Amniotic epithelial cell (primary cell): ENCODE results near the gene ARHGEF25.
"Not testable (repeated sequence)": the region's sequence is repeated elsewhere in the genome, so short reads cannot be mapped to it uniquely, and the experiment has no call there.

Experiments used
- DNase-seq: peaks from one replicate; pipeline ENCODE4 v3.0.0-alpha.2; 2010; ENCODE audit warnings: low read depth

The ARHGEF25 gene

DNA sequence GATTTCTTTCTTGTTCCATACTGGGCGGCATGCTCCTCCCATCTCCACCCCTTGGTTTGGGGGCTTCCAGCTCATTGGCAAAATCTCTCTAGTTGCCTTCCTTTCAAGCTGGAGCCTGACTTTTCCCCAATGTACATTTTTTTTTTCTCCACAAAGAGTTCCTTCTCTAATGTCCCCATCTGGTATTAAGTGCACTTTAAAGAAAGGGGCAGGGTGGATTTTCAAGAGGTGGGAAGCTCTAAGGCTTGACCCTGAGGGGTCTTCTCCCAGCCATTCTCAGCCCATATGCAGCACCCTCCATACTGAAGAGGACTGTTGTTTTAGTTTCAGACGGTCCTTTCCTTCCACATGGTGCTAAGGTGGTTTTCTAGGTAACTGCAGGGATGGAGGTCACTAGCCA, 26.1 kb upstream of the ARHGEF25 start:
- DNase-seq = no peak

- DNase-seq = no peak
Measured at GRCh38 chr12:57586128-57586527, 25.1 kb upstream of the ARHGEF25 start.

GRCh38 chr12:57586832-57587429, 24.3 kb upstream of the ARHGEF25 start:
- DNase-seq = no peak

DNA sequence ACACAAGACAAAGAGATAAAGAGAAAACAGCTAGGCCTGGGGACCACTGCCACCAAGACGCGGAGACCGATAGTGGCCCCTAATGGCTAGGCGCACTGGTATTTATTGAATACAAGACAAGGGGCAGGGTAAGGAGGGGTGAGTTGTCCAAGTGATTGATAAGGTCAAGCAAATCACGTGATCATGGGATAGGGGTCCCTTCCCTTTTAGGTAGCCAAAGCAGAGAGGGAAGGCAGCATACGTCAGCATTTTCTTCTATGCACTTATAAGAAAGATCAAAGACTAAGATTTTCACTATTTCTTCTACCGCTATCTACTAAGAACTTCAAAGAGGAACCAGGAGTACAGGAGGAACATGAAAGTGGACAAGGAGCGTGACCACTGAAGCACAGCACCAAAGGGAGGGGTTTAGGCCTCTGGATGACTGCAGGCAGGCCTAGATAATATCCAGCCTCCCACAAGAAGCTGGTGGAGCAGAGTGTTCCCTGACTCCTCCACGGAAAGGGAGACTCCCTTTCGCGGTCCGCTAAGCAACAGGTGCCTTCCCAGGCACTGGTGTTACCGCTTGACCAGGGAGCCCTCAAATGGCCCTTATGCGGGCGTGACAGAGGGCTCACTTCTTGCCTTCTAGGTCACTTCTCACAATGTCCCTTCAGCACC, 22.2 kb upstream of the ARHGEF25 start:
- not testable (repeated sequence) for DNase-seq

DNA sequence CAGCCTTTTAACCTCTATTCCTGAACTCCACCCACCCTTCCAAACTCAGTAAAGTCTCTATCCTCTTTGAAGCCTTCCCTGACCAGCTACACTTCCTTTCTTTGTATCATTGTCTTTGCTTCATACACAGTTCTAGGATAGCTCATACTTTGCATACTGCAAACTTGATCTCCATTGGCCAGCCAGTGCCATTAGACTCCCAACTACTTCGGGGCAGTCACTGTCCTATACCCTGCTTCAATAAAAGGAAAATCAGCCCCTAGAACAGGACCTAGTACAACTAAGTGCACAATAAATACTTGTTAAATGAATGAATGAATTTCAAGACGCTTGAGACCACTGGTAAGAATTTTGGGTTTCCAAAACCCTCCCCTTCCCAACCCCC, 20.8 kb upstream of the ARHGEF25 start:
- DNase-seq = no peak

GRCh38 chr12:57590864-57591781, 20.1 kb upstream of the ARHGEF25 start, which contains the start of gene PIP4K2C:
Gene PIP4K2C (plus strand): TSS chr12:57591192. CDS start chr12:57591290, 98 bp downstream.
- DNase-seq = peak; percentile 37

- no peak for DNase-seq
Measured at GRCh38 chr12:57591782-57592325, 19.4 kb upstream of the ARHGEF25 start.

GRCh38 chr12:57592551-57593165, 18.6 kb upstream of the ARHGEF25 start:
- no peak for DNase-seq

DNA sequence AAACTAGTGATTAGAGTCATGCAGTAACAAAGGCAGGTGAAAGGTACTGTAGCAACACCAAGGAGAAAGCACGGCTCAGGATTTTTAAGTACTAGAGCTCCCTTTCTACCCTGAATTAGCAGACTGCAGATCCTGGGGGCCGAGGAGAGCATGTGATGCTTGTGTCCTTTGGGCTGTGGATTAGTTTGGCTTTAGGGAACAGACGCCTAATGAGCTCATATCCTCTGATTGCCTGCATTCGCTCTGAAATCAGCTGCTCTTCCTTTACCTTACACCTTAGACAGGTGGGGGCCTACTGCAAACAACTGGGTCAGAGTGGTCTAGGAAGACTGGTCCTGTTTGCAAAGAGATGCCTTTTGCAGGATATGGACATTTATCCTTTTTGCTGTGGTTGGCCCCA, 18.0 kb upstream of the ARHGEF25 start:
- DNase-seq = no peak

DNA sequence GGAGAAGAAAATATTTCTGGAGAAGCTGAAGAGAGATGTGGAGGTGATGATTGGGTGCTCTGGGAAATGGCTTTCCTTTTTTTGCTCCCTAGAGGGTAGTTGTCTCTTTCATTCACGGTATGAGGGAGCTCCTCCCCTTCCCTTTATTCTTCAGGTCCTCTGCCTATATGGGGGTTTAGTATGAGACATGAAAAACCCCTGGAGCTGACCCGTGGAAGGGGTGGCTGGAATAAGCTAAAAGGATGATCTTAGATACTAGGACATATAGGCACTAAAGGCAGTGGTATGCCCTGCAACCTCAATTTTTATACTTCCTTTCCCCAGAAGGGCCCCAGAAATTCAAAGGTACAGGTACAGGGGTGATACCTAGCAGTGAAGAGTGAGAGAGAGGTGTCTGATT, 10.8 kb upstream of the ARHGEF25 start:
- no peak for DNase-seq

GRCh38 chr12:57602544-57602943, 8.7 kb upstream of the ARHGEF25 start:
- DNase-seq = no peak

DNA sequence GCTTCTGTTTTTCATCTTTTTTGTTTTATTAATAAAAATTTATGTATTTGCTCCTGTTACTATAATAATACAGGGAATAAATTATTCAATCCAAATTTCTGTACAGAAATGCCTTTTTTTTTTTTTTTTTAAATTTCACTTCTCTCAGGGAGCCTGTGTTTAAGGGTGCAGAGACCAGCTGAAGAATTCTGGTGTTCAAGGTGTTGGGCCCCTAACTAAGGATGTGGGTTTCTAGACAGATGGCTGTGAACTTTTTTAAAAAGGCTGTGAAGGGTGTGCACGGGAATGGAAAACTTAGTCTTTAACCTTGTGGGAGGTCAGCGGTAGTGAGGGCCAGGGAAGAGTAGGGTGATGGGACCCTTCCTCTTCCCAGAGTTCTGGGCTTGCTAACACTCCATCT, 7.9 kb upstream of the ARHGEF25 start:
- DNase-seq = no peak

DNA sequence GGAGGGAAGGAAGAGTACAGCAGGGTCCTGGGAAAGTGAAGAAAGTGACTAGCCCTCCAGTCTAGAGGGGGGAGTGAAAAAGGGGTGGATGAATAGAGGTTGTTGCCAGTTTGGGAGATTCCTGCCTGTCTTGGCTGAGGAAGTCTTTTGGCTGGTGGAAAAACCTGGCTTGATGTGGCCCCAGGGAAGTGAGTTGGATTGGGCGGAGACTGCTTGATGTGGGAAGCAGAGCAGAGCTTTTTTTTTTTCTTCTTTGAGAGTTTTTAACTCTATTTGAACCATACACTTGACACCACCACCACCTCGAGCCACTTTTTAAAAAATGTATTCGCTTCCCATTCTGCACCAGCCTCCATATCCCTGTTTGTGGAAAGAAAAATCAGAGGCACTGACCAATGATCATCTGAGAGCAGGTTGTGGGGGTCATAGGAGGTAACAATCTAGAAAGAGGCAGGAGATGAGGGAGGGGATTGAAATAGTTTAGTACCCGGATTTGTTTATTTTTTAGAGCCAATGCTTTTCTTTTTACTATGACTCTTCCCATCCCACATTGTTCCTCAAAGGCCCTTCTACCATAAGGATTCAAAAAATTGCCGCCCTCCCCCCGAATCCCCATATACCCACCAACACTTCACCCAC, 7.3 kb upstream of the ARHGEF25 start:
- peak; percentile 54 for DNase-seq

DNA sequence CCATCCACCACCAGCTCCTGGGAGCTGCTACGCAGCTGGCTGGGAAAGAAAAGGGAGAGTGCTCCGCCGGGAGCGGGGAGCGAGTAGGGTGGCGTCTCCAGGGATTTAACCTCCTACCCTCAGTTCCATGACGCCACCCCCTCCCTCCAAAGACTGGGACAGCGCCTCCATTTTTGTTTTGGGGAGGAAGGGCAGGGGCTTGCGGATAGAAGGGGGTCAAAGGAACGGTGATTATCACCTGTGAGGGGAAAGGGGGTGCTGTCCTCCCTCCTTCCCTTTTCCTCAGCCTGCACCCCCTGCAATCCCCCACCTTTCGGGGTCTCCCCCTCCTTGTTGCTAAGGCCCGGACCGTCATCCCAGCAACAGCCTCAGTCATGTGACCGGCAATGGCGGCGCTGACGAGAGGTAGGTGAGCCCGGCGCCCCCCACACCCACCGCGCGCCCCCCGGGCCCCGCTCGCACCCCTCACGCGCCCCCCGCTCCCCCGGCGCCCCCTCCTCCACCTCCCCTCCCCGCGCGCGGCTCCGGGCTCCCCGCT, 6.7 kb upstream of the ARHGEF25 start, which contains the start of gene DTX3:
TSS of gene DTX3 (plus strand) at position 371 of the 538 bp plus-strand sequence. CDS start 1,694 bp downstream, outside the sequence.
- peak; percentile 29 for DNase-seq

- DNase-seq = peak; percentile 15
Measured at GRCh38 chr12:57604992-57605810, 6.0 kb upstream of the ARHGEF25 start.

DNA sequence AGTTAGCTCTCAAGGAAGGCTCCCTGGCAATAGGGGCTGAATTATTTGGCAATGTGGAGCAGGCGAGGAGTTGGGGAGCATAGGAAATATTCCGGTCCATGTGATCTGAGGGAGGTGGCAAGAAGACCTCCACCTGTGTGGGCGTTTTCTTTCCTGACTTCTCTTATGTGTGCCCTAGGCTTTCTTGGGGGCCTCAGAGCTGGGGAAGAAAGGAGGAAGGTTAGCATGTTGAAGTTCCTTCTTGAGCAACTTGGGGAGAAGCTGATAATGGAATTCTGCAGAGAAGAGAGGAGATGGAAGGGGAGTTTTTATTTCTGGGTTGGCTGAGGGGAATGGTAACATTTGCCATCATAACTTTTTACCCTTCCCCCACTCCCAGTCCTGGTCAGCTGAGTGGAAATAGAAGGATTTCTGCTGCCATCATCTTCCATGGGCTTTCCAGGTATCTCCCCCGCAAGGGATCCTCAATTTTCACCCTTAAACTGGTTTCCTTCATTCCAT, 5.4 kb upstream of the ARHGEF25 start:
- DNase-seq = no peak

DNA sequence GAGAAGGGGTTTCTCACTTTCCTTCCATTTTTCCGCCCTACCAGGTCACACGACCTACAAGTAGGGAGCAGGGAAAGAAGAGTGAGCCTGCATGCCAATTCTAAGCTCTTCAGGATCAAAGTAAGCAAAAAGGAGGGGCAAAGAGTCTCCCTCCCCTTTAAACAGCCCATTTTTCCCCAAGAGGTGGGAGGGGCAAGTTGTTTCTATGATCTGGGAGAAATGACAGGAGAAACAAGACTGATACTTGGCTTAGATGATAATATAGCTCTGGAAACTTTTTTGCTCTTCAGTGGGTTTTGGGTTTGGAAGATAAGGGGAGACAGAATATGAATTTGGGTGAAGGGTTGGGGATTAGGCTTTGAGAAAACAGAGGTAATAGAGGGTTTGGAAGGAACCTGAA, 4.8 kb upstream of the ARHGEF25 start:
- DNase-seq = no peak

DNA sequence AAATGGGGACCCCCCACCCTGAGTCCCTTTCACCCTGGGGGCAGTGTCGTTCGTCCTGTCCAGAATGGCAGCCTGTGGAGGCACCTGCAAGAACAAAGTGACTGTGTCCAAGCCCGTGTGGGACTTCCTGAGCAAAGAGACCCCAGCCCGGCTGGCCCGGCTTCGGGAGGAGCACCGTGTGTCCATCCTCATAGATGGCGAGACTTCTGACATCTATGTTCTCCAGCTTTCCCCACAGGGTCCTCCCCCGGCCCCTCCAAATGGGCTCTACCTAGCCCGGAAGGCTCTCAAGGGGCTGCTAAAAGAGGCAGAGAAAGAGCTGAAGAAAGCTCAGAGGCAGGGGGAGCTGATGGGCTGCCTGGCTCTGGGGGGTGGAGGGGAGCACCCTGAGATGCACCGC, 4.4 kb upstream of the ARHGEF25 start:
- no peak for DNase-seq

- no peak for DNase-seq
Measured at GRCh38 chr12:57607958-57608663, 3.1 kb upstream of the ARHGEF25 start.
